PC-3 (cell line): ENCODE data around the gene USP34. TPM values are rescaled to one million over a fixed set of nuclear protein-coding genes. Genes with fewer than 3 reads are reported as not detected.
"Not testable (repeated sequence)": the region's sequence is repeated elsewhere in the genome, so short reads cannot be mapped to it uniquely, and the experiment has no call there.

ENCODE experiments used
- ATAC-seq: fragments of 200-7000 bp; cut with Tn5 transposase; 2 replicates; pipeline ENCODE4 v1.9.1; 2020; ENCODE audit warnings: mild to moderate bottlenecking, moderate library complexity
- BruUV-seq: library from RNA; stranded (reverse); fragments of 400-500 nt; replicated peaks from 2 replicates; lab custom pipeline; 2021; lab: Mats Ljungman, UMichigan
- CTCF ChIA-PET: fragments of 300-600 bp; sonication (Branson Sonifier 250); formaldehyde crosslinking; loops from one replicate; lab custom pipeline; 2022; ENCODE audit warnings: antibody characterized with exemption; lab: Charles Lee
- POLR2A ChIA-PET: fragments of 300-600 bp; sonication (Branson Sonifier 250); formaldehyde crosslinking; loops from one replicate; lab custom pipeline; 2022; ENCODE audit warnings: antibody characterized with exemption; ENCODE audit not compliant: unreplicated experiment; lab: Charles Lee
- DNase-seq: peaks from one replicate; pipeline ENCODE4 v3.0.0-alpha.2; 2015
- H2AFZ ChIP-seq: fragments of 300-600 bp; sonication (generic); 2 replicates; pipeline ENCODE4 v1.6.0; 2016; ENCODE audit warnings: antibody characterized with exemption, low read length
- H3F3A ChIP-seq: fragments of 300-600 bp; sonication (generic); one replicate; pipeline ENCODE4 v1.6.0; 2017; ENCODE audit warnings: antibody characterized with exemption, low read length, control low read depth, mild to moderate bottlenecking; ENCODE audit not compliant: unreplicated experiment
- H3K27ac ChIP-seq: fragments of 300-600 bp; sonication (generic); 2 replicates; pipeline ENCODE4 v1.5.1; 2016; ENCODE audit warnings: mild to moderate bottlenecking, low read length
- H3K27me3 ChIP-seq: fragments of 300-600 bp; sonication (generic); 2 replicates; pipeline ENCODE4 v1.6.1; 2016; ENCODE audit warnings: low read length, mixed read lengths
- H3K36me3 ChIP-seq: fragments of 300-600 bp; sonication (generic); 2 replicates; pipeline ENCODE4 v1.6.1; 2016; ENCODE audit warnings: low read depth, mixed run types, low read length, mixed read lengths
- H3K4me1 ChIP-seq: fragments of 300-600 bp; sonication (generic); 2 replicates; pipeline ENCODE4 v1.5.1; 2016; ENCODE audit warnings: low read length; ENCODE audit not compliant: insufficient read depth
- H3K4me2 ChIP-seq: fragments of 300-600 bp; sonication (generic); 2 replicates; pipeline ENCODE4 v1.6.0; 2016; ENCODE audit warnings: low read length
- H3K4me3 ChIP-seq: fragments of 300-600 bp; sonication (generic); 2 replicates; pipeline ENCODE4 v1.5.1; 2016; ENCODE audit warnings: mild to moderate bottlenecking, low read length, mixed read lengths
- H3K79me2 ChIP-seq: fragments of 300-600 bp; sonication (generic); 2 replicates; pipeline ENCODE4 v1.6.1; 2017; ENCODE audit warnings: low read length, mixed read lengths
- H3K9ac ChIP-seq: fragments of 300-600 bp; sonication (generic); 2 replicates; pipeline ENCODE4 v1.6.0; 2016; ENCODE audit warnings: mild to moderate bottlenecking, low read length
- H3K9me2 ChIP-seq: fragments of 300-600 bp; sonication (generic); replicated peaks from 2 replicates; pipeline ENCODE4 v1.6.1; 2016; ENCODE audit warnings: mixed run types, low read length, mixed read lengths
- H3K9me3 ChIP-seq: fragments of 300-600 bp; sonication (generic); 2 replicates; pipeline ENCODE4 v1.6.1; 2016; ENCODE audit warnings: low read length, mixed read lengths
- H4K20me1 ChIP-seq: fragments of 300-600 bp; sonication (generic); 2 replicates; pipeline ENCODE4 v1.6.1; 2016; ENCODE audit warnings: low read length, mixed read lengths
- CTCF ChIP-seq: fragments of 300-600 bp; sonication (generic); conservative IDR thresholded peaks from 2 replicates; pipeline ENCODE4 v1.5.1; 2017; ENCODE audit warnings: antibody characterized with exemption, low read depth, mild to moderate bottlenecking, low read length
- EZH2 ChIP-seq: fragments of 300-600 bp; sonication (generic); IDR thresholded peaks from one replicate; pipeline ENCODE4 v1.6.1; 2017; ENCODE audit warnings: antibody characterized with exemption, mild to moderate bottlenecking, low read length; ENCODE audit not compliant: unreplicated experiment
- EZH2phosphoT487 ChIP-seq: fragments of 300-600 bp; sonication (generic); IDR thresholded peaks from 2 replicates; pipeline ENCODE4 v1.6.1; 2018; ENCODE audit warnings: mild to moderate bottlenecking, antibody characterized with exemption, low read length, borderline replicate concordance
- intact Hi-C: fragments of 100-400 bp; cut with micrococcal nuclease; formaldehyde crosslinking; loops from 2 replicates; pipeline ENCODE4 v1.9.0; 2023
- total RNA-seq: library from RNA; depleted of rRNA; stranded (reverse); fragments of >200 nt; gene quantifications from 2 replicates; pipeline ENCODE4 v1.2.3, GENCODE V29; 2014

The USP34 gene
- total RNA-seq, 1 experiment from 2014 or later, result 67.1 TPM

- DNase-seq, result no peak
- Histone ChIP-seq H3K4me2 (no peak overlapping the region), H3K4me1 (no peaks in the 10 kb centered on the region), H3K9me2 (no peaks in the 10 kb centered on the region), H3K9ac (no peak overlapping the region), H3K4me3 (no peak overlapping the region), H3F3A (peaks cover 3% of the 10 kb centered on the region), H3K36me3 (peaks cover 71% of the 10 kb centered on the region), H2AFZ (no peak overlapping the region), H3K79me2 (peaks cover 23% of the 10 kb centered on the region; the same call in 1 of the 2 replicates), H4K20me1 (0 out of 2 replicates have a peak, but pooled peaks cover 6% of the 10 kb centered on the region), H3K9me3 (no peaks in the 10 kb centered on the region), H3K27ac (no peak overlapping the region), H3K27me3 (no peaks in the 10 kb centered on the region)
- no peak for ATAC-seq
- BruUV-seq, result no TSS peak
- intact Hi-C loops, result no loop called here
- TF ChIP-seq EZH2phosphoT487 (no peak), CTCF (no peak), EZH2 (no peak)
- ChIA-PET CTCF (no interaction called here), POLR2A (no interaction called here)
These were observed 21.6 kb upstream of the USP34 start for GRCh38 chr2:61492476-61492875.

- Histone ChIP-seq H3K79me2 (peaks cover 11% of the 10 kb centered on the region; the same call in 1 of the 2 replicates), H3K4me3 (no peak overlapping the region), H3K4me2 (no peak overlapping the region), H4K20me1 (0 out of 2 replicates have a peak, but pooled peaks cover 6% of the 10 kb centered on the region), H3K9ac (no peak overlapping the region), H3F3A (peaks cover 3% of the 10 kb centered on the region), H3K4me1 (no peaks in the 10 kb centered on the region), H2AFZ (no peak overlapping the region), H3K27me3 (no peaks in the 10 kb centered on the region), H3K9me2 (no peaks in the 10 kb centered on the region), H3K9me3 (no peaks in the 10 kb centered on the region), H3K36me3 (peaks cover 75% of the 10 kb centered on the region), H3K27ac (no peak overlapping the region)
- POLR2A ChIA-PET, result no interaction called here
- intact Hi-C loops, result loop anchor here (10.0 kb wide), 1 partner anchor 150 kb away; no protein-coding TSS in a partner anchor
- CTCF ChIA-PET, result no interaction called here
- no peak for DNase-seq
- no TSS peak for BruUV-seq
- no peak for ATAC-seq
- TF ChIP-seq CTCF (no peak), EZH2phosphoT487 (no peak), EZH2 (no peak)
These were observed 14.4 kb upstream of the USP34 start for GRCh38 chr2:61485281-61485680.

- no peak overlapping the region for H3K9ac ChIP-seq
- H3K79me2 ChIP-seq, result no peaks in the 10 kb centered on the region
- no peak overlapping the region for H3K4me2 ChIP-seq
- TF ChIP-seq EZH2phosphoT487 (no peak), EZH2 (no peak)
- peaks cover 51% of the 10 kb centered on the region for H3K36me3 ChIP-seq
- no peak overlapping the region for H3K27ac ChIP-seq
- BruUV-seq, result TSS peak; percentile 50
- H3K4me3 ChIP-seq, result no peak overlapping the region
- DNase-seq (no peak), ATAC-seq (no peak)
- H3K9me3 ChIP-seq, result no peaks in the 10 kb centered on the region
- H3K27me3 ChIP-seq, result no peaks in the 10 kb centered on the region
- H2AFZ ChIP-seq, result no peak overlapping the region
- peaks cover 12% of the 10 kb centered on the region for H3F3A ChIP-seq
- POLR2A ChIA-PET, result no interaction called here
- intact Hi-C loops, result loop anchor here (5.0 kb wide), 1 partner anchor 51 kb away; no protein-coding TSS in a partner anchor
- no peaks in the 10 kb centered on the region for H3K4me1 ChIP-seq
- no peaks in the 10 kb centered on the region for H4K20me1 ChIP-seq
- no peaks in the 10 kb centered on the region for H3K9me2 ChIP-seq
- CTCF ChIA-PET, result no interaction called here
These were observed 7.2 kb upstream of the USP34 start for GRCh38 chr2:61478086-61478485.

- POLR2A ChIA-PET, BruUV-seq, H3K79me2 ChIP-seq: not testable (repeated sequence)
These were observed 6.2 kb upstream of the USP34 start for GRCh38 chr2:61476929-61477589.

More at GRCh38 chr2:61476929-61477589, 6.2 kb upstream of the USP34 start:
- H3K27ac ChIP-seq, H4K20me1 ChIP-seq, H3K9me3 ChIP-seq, CTCF ChIA-PET, DNase-seq, H3K9ac ChIP-seq, H2AFZ ChIP-seq, H3K4me1 ChIP-seq, H3K27me3 ChIP-seq, ATAC-seq, H3K9me2 ChIP-seq, H3K4me3 ChIP-seq, H3K4me2 ChIP-seq: not testable (repeated sequence)
- Histone ChIP-seq H3F3A (peaks cover 12% of the 10 kb centered on the region), H3K36me3 (peaks cover 41% of the 10 kb centered on the region)
- intact Hi-C loops, result loop anchor here (5.0 kb wide), 1 partner anchor 50 kb away; no protein-coding TSS in a partner anchor
